NT2/D1 (cell line): ENCODE measurements around the gene IL1RN.

Experiments
- DNase-seq: peaks from one replicate; pipeline ENCODE4 v3.0.0-alpha.2; 2011; ENCODE audit warnings: low read depth, low spot score
- H3K27me3 ChIP-seq: 2 replicates; pipeline ENCODE4 v1.6.0; 2011; ENCODE audit warnings: mild to moderate bottlenecking; ENCODE audit not compliant: insufficient read length, insufficient read depth
- H3K36me3 ChIP-seq: 2 replicates; pipeline ENCODE4 v1.6.1; 2011; ENCODE audit warnings: mild to moderate bottlenecking, low read length, mixed read lengths; ENCODE audit not compliant: insufficient read depth, insufficient read length
- H3K4me1 ChIP-seq: 2 replicates; pipeline ENCODE4 v1.5.1; 2011; ENCODE audit not compliant: insufficient read depth, insufficient read length
- H3K4me3 ChIP-seq: 2 replicates; pipeline ENCODE4 v1.5.1; 2011; ENCODE audit warnings: low read depth; ENCODE audit not compliant: insufficient read length
- H3K9ac ChIP-seq: 2 replicates; pipeline ENCODE4 v1.6.0; 2011; ENCODE audit warnings: low read depth; ENCODE audit not compliant: insufficient read length
- H3K9me3 ChIP-seq: 2 replicates; pipeline ENCODE4 v1.5.1; 2011; ENCODE audit warnings: mild to moderate bottlenecking, low read length; ENCODE audit not compliant: insufficient read depth
- SUZ12 ChIP-seq: IDR thresholded peaks from 2 replicates; pipeline ENCODE4 v1.6.1; 2011; ENCODE audit not compliant: insufficient read length, insufficient read depth; ENCODE audit errors: extremely low read depth
- YY1 ChIP-seq: IDR thresholded peaks from 2 replicates; pipeline ENCODE4 v1.6.1; 2011; ENCODE audit not compliant: insufficient read length, insufficient read depth
- ZNF274 ChIP-seq: IDR thresholded peaks from 2 replicates; pipeline ENCODE4 v1.6.1; 2011; ENCODE audit warnings: mild to moderate bottlenecking, low read depth, low read length

Gene IL1RN

DNA sequence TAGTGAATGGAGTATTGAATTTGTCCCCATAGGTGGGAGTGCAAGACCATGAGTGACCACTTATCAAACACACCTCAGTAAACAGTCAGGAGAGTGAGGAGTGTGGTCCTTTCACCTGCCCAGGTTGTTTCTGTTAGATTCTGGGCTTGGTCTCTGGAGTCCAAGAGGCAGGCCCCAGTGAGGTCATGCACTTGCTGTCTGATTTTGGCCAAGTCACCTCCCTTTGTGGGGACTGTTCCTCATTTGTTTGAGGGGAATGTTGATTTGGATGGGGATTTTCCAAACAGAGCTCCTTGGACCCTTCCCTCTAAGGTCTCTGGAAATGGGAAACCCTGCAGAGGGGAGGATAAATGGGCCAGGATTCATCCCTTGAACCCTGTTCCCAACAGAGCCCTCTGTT, 7.3 kb downstream of the IL1RN start:
- DNase-seq: no peak
- H3K9ac ChIP-seq: no peak overlapping the region
- H3K9me3 ChIP-seq: no peaks in the 10 kb centered on the region
- no peaks in the 10 kb centered on the region for H3K27me3 ChIP-seq
- TF ChIP-seq ZNF274 (no peak), YY1 (no peak), SUZ12 (no peak)
- no peaks in the 10 kb centered on the region for H3K36me3 ChIP-seq
- no peaks in the 10 kb centered on the region for H3K4me1 ChIP-seq
- no peak overlapping the region for H3K4me3 ChIP-seq

DNA sequence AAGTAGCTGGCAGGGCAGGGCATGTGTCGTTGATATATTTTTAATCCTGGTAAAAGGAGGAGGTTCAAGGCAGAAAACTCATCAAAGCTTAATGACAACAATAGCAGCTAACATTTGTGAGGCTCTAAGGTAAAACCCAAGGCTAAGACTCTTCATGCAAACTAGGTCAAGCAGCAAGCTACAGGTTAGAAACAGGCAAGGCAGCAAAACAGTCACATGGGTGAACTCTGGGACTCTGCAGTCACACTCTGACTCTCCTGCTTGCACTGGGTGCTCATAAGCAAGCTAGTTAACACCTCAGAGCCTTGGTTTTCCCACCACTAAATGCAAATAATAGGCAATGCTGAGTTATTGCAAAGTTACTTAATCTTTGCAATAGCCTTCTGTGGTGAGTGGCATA, 7.9 kb downstream of the IL1RN start:
- TF ChIP-seq ZNF274 (no peak), YY1 (no peak), SUZ12 (no peak)
- DNase-seq: no peak
- Histone ChIP-seq H3K4me1 (no peaks in the 10 kb centered on the region), H3K4me3 (no peak overlapping the region), H3K9ac (no peak overlapping the region), H3K9me3 (no peaks in the 10 kb centered on the region), H3K36me3 (no peaks in the 10 kb centered on the region), H3K27me3 (no peaks in the 10 kb centered on the region)

DNA sequence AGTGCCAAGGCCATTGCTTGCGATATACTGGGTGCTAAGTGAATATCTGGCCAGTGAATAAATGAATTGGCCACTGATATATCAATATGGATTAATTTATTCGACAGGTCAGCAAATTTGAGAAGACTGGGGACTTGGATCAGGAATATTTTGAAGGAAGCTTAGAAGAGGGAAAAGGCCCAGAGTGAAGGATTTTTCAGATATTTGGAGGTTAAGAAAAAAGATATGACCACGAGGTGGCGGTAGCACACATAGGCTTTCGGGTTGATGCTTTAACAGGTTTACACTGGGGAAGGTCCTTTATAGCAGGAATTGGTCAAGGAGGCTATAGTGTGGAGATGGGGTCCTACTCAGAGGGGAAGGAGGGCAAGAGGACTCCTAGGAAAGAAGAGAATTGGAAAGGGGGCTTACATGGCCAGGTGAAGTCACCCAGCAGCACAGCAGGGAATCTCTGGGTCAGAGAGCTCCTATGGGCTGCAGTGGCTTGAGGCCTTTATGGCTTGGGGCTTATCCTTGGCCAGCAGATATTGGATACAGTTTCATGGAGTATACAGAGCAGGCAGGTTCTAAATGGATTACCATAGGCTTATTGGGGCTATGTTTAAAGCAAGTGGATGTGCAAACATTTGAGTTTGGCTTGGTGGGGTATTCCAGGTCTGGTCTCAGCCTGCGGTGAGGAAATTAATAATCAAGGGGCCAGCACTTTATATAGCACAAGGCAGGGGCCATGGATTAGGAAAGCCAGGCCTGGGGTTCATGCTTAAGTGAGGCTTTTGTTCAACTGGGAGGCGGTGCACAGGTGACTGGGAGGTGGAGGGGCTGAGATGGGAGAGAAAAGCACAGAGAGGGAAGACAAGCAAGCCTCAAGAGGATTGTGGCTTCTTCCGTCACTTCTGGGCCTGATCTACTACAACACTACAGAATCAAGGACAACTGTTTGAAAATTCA, 9.7 kb downstream of the IL1RN start:
- no peak for TF ChIP-seq SUZ12
- TF ChIP-seq YY1: no peak
- TF ChIP-seq ZNF274: no peak
- DNase-seq: no peak
- H3K36me3 ChIP-seq: no peaks in the 10 kb centered on the region
- no peaks in the 10 kb centered on the region for H3K9me3 ChIP-seq
- H3K9ac ChIP-seq: no peak overlapping the region
- no peaks in the 10 kb centered on the region for H3K27me3 ChIP-seq
- no peak overlapping the region for H3K4me3 ChIP-seq
- H3K4me1 ChIP-seq: no peaks in the 10 kb centered on the region

DNA sequence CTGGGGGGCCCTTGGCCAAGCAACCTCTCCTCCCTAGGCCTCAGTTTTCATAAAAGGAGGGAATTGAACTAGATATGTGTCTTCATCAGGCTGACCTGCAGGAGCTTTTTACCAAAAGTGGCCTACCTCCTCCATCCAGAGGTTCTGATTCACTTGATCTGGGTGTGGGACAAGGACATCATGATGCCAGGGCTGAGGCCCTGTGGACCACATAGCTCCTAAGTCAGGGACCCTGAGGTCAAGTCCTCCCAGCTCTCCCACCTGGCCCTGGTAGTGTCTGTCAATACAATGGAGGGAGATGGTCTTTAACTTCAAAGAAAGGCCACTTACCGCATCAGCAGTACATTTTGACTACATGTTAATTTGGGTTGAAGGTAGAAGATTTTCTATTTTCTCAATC, 10.4 kb downstream of the IL1RN start:
- Histone ChIP-seq H3K36me3 (no peaks in the 10 kb centered on the region), H3K4me3 (no peak overlapping the region), H3K4me1 (no peaks in the 10 kb centered on the region), H3K9me3 (no peaks in the 10 kb centered on the region), H3K9ac (no peak overlapping the region), H3K27me3 (no peaks in the 10 kb centered on the region)
- DNase-seq: no peak
- TF ChIP-seq YY1: no peak
- no peak for TF ChIP-seq SUZ12
- TF ChIP-seq ZNF274: no peak

DNA sequence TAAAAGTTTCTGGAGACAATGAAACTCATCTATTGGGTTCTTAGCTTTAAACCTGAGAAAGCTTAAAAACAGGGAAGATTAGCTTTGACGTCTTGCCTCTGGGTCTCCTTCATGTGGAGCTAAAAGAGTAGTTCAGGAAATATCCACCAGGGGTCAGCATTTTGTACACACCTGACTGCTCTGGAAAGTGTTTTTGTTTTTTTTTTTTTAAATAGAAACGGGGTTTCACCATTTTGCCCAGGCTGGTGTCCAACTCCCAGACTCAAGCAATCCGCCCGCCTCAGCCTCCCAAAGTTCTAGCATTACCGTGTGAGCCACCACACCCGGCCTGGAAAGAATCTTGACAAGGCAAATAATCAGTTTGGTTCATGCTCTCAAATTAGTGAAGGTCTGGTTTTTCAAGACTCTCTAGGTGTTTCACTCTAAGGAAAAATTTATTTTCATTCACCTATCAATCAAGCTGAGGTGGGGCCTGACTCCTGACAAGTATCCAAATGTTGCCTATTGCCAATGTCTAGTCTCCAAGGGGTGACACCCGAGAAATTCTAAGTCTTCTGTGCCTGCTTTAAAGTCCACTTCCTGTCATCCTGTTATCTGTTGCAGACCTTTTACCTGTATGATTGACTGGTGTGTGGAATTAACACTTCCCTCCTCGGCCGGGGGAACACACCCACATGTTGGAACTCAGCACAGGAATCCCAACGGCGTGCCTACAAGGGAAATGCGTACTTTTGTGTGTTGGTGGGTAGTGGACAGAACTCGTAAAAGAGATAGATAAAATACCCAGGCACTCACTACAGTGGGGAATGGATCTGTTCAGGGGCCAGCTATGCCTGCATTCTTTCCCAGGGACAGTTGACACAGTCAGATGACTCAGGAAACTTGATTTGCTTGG, 11.3 kb downstream of the IL1RN start:
- Histone ChIP-seq H3K9me3 (no peaks in the 10 kb centered on the region), H3K27me3 (no peaks in the 10 kb centered on the region), H3K36me3 (no peaks in the 10 kb centered on the region), H3K9ac (no peak overlapping the region), H3K4me3 (no peak overlapping the region), H3K4me1 (no peaks in the 10 kb centered on the region)
- peak; percentile 63 for DNase-seq
- TF ChIP-seq SUZ12 (no peak), ZNF274 (no peak), YY1 (no peak)

DNA sequence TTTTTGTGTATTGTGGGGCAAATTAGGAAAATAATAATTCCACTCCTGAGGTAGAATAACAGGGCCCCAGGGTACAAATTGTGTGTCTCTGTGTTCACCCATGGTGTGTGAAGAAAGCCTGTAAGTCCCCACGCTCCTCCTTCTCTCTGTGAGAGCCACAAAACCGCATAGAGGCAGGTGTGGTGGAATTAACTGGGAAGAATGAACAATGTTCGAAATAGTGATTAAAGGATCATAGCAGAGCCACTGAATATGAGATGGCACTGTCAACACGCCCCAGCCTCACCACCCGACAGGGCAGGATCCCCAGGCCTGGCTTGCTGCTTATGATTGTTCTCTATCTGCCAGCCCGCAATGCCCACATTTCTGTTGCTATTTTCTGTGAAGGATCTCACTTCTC, 14.1 kb downstream of the IL1RN start:
- no peak overlapping the region for H3K9ac ChIP-seq
- no peak overlapping the region for H3K4me3 ChIP-seq
- H3K4me1 ChIP-seq: no peaks in the 10 kb centered on the region
- no peaks in the 10 kb centered on the region for H3K27me3 ChIP-seq
- H3K9me3 ChIP-seq: no peaks in the 10 kb centered on the region
- TF ChIP-seq ZNF274: no peak
- TF ChIP-seq YY1: no peak
- TF ChIP-seq SUZ12: no peak
- no peak for DNase-seq
- H3K36me3 ChIP-seq: no peaks in the 10 kb centered on the region

DNA sequence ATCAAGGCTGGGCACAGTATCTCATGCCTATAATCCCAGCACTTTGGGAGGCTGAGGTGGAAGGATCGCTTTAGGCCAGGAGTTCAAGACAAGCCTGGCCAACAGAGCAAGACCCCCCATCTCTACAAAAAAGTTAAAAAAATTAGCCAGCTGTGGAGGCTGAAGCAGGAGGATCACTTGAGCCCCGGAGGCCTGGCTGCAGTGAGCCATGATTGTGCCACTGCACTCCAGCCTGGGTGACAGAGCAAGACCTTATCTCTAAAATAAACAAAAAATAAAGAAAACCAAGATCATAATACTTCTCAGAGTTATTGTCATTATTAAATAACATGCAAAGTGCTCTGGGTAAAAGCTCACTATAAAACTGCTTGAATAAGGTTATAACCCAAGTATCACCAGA, 14.9 kb downstream of the IL1RN start:
- Histone ChIP-seq H3K36me3 (no peaks in the 10 kb centered on the region), H3K27me3 (no peaks in the 10 kb centered on the region), H3K4me1 (no peaks in the 10 kb centered on the region), H3K4me3 (no peak overlapping the region), H3K9me3 (no peaks in the 10 kb centered on the region), H3K9ac (no peak overlapping the region)
- DNase-seq: no peak
- TF ChIP-seq SUZ12 (no peak), ZNF274 (no peak), YY1 (no peak)
